ENCODE data around the gene HAPLN2.

DNA sequence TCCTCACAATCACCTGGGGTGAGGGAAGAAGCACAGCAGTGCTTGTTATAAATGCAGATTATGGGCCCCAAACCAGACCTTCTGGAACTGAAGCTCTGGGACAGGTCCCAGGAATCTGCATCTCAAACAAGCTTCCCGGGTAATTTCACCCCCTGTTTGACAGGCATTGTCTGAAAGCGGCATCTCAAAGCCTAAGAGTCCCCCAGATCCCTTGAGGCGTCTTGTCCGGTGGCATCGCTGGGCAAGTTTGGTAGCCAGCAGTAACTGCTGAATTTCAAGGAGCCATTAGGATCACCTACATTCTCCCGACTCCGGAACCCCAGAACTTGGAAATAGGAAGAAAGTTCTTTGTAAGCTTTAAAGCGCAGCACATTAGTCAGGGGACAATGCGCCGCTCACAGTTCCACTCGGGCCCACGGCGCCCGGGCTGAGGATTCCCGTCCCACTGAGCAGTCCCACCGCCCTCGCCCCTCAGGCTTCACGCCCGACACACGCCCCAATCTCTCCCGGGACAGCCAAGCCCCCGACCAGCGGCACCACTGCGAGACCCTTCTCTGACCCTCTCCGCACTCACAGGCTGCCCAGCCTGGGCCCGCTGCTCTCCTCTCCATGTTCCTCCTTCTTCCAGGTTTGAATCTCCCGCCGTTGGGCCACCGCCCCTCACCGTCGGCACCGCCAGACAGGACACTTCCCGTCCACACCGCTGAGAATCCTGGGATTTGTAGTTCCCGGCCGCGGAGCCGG is 47.1 kb upstream of the HAPLN2 start, which contains the start of gene IQGAP3:
- no peak for TF ChIP-seq POLR2A (IDR thresholded peaks at IDR 0.05)
- no peak for TF ChIP-seq CTCF (IDR thresholded peaks at IDR 0.05)
